ENCODE data around the gene CD34. TPM values are rescaled to one million over a fixed set of nuclear protein-coding genes. Genes with fewer than 3 reads are reported as not detected.

The CD34 gene
- total RNA-seq, 1 donor: 0.36 TPM

DNA sequence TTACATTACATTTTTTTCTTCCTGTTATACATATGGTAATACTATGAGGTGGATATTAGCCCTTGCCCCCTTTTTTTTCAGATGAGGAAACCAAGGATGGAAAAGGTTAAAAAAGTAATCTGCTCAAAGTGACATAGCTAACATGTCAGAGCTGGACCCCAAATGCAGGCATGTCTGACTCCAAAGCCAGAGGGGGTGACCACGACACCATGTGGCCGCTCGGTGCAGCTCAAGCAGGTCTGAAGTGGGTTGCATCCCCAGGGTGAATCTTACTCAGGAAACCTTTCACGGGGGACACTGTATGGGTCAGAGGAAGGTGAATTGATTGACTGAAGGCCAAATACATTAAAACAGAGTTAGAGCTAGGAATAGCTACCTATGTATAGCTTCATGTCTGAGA is 34.8 kb downstream of the CD34 start:
- H3K27me3 ChIP-seq (ENCODE audit: insufficient read depth, low read length): peaks cover 11% of the 10 kb centered on the region
- H3K4me2 ChIP-seq (ENCODE audit: insufficient read depth, low read length): no peak overlapping the region
- no peak overlapping the region for H2AFZ ChIP-seq (ENCODE audit: low read length)
- no peak overlapping the region for H3K27ac ChIP-seq (ENCODE audit: low read depth, low read length)
- no peak overlapping the region for H3K4me3 ChIP-seq (ENCODE audit: insufficient read depth, low read length)
- H3K79me2 ChIP-seq (ENCODE audit: insufficient read depth, low read length): no peaks in the 10 kb centered on the region
- H3K36me3 ChIP-seq (ENCODE audit: insufficient read depth, low read length): no peaks in the 10 kb centered on the region
- peak; percentile 68 for DNase-seq (ENCODE audit: insufficient read length, low spot score, missing footprints)
- TF ChIP-seq, protein P1, sequence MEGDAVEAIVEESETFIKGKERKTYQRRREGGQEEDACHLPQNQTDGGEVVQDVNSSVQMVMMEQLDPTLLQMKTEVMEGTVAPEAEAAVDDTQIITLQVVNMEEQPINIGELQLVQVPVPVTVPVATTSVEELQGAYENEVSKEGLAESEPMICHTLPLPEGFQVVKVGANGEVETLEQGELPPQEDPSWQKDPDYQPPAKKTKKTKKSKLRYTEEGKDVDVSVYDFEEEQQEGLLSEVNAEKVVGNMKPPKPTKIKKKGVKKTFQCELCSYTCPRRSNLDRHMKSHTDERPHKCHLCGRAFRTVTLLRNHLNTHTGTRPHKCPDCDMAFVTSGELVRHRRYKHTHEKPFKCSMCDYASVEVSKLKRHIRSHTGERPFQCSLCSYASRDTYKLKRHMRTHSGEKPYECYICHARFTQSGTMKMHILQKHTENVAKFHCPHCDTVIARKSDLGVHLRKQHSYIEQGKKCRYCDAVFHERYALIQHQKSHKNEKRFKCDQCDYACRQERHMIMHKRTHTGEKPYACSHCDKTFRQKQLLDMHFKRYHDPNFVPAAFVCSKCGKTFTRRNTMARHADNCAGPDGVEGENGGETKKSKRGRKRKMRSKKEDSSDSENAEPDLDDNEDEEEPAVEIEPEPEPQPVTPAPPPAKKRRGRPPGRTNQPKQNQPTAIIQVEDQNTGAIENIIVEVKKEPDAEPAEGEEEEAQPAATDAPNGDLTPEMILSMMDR (IDR thresholded peaks at IDR 0.05; ENCODE audit: extremely low read depth, low read depth, low read length): peak; percentile 25
- no peaks in the 10 kb centered on the region for H3K4me1 ChIP-seq (ENCODE audit: insufficient read depth, low read length)
- H3K9me3 ChIP-seq (ENCODE audit: low read depth, low read length): no peaks in the 10 kb centered on the region
- H4K20me1 ChIP-seq (ENCODE audit: insufficient read depth, low read length): no peaks in the 10 kb centered on the region

DNA sequence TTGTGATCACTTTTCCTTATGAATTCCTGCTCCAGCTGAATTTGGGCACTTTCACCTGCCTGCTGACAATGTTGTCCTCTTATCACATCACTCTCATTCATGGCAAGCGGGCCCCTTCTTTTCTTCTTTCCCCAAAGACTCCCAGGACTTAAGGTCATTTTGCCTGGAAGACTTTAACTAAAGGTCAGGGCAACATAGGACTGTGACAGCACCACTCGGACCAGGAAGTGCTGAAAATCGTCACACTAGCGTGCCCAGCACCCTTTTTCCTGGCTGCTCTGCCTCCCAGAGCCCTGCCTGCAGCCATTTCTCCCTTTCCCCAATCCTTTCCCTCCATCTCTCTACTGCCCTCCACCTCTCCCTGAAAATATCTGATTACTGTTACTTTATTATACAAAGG is 35.4 kb downstream of the CD34 start:
- no peaks in the 10 kb centered on the region for H3K79me2 ChIP-seq (ENCODE audit: insufficient read depth, low read length)
- no peaks in the 10 kb centered on the region for H3K9me3 ChIP-seq (ENCODE audit: low read depth, low read length)
- H3K4me2 ChIP-seq (ENCODE audit: insufficient read depth, low read length): no peak overlapping the region
- no peaks in the 10 kb centered on the region for H3K4me1 ChIP-seq (ENCODE audit: insufficient read depth, low read length)
- TF ChIP-seq, protein P1 (IDR thresholded peaks at IDR 0.05; ENCODE audit: extremely low read depth, low read depth, low read length): no peak
- H2AFZ ChIP-seq (ENCODE audit: low read length): no peak overlapping the region
- DNase-seq (ENCODE audit: insufficient read length, low spot score, missing footprints): no peak
- H3K4me3 ChIP-seq (ENCODE audit: insufficient read depth, low read length): no peak overlapping the region
- no peaks in the 10 kb centered on the region for H4K20me1 ChIP-seq (ENCODE audit: insufficient read depth, low read length)
- H3K27me3 ChIP-seq (ENCODE audit: insufficient read depth, low read length): peaks cover 11% of the 10 kb centered on the region
- H3K27ac ChIP-seq (ENCODE audit: low read depth, low read length): no peak overlapping the region
- no peaks in the 10 kb centered on the region for H3K36me3 ChIP-seq (ENCODE audit: insufficient read depth, low read length)

DNA sequence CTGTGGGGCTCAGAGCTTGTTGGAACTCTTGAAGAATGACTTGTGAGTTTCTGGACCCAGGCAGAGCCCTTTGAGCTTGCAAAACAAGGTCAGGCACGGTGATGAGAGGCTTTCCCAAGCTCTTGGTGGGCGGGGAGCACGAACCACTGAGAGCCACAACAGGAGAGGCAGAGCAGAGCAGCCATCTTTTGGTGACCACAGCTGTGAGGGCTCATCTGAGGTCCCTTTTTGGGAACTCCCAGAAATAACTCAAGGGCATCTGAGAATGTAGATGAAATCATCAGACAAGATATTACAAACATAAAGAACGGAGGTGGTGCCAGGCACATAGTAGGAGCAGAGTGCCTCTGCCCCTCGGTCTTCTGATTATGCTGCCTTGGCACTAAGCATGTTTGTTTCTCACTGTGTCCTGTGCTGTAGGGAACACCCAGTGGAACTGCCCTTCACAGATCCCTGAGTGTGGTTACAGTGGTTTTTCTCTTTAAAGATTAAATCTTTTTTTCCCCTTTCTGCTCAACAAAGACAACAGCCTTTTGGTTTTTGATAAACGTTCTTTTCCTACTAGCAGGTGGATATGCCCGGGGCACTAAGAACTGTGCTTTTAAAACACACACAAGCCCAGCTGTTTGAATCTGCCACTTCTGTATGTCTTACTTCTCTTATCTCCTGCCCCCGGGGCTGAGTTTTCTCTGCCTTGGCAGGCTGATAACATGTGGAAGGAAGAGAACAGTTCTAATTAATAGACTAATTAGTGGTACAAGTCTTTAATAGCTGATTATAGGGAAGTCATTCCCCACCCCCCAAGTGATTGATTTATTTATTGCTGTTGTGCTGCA is 37.7 kb downstream of the CD34 start:
- H4K20me1 ChIP-seq (ENCODE audit: insufficient read depth, low read length): no peaks in the 10 kb centered on the region
- H3K36me3 ChIP-seq (ENCODE audit: insufficient read depth, low read length): no peaks in the 10 kb centered on the region
- H3K9me3 ChIP-seq (ENCODE audit: low read depth, low read length): no peaks in the 10 kb centered on the region
- H2AFZ ChIP-seq (ENCODE audit: low read length): peak overlapping the region; percentile 60
- H3K27me3 ChIP-seq (ENCODE audit: insufficient read depth, low read length): no peaks in the 10 kb centered on the region
- no peak overlapping the region for H3K4me3 ChIP-seq (ENCODE audit: insufficient read depth, low read length)
- no peak overlapping the region for H3K27ac ChIP-seq (ENCODE audit: low read depth, low read length)
- TF ChIP-seq, protein P1 (IDR thresholded peaks at IDR 0.05; ENCODE audit: extremely low read depth, low read depth, low read length): no peak
- no peak overlapping the region for H3K4me2 ChIP-seq (ENCODE audit: insufficient read depth, low read length)
- peaks cover 6% of the 10 kb centered on the region for H3K4me1 ChIP-seq (ENCODE audit: insufficient read depth, low read length)
- no peak for DNase-seq (ENCODE audit: insufficient read length, low spot score, missing footprints)
- H3K79me2 ChIP-seq (ENCODE audit: insufficient read depth, low read length): peaks cover 8% of the 10 kb centered on the region

DNA sequence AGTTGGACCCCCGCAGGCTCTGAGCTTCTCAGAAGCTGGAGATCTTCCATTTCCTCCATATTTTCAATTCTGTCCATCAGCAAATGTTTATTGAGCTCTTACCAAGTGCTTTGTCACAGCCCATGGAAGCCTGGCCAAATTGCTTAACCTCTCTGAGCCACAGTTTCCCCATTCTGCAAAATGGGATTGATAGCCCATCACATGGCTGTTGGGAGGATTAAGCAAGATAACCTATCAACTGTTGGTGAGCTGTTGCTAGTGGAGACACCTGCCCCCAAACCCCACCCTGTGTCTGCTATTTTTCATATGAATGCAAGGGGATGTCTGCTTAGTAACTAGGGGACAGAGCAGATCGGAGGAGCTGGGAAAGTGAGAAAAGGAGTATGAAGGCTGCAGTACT is 38.3 kb downstream of the CD34 start:
- Histone ChIP-seq H3K4me2 (ENCODE audit: insufficient read depth, low read length) (no peak overlapping the region), H3K4me3 (ENCODE audit: insufficient read depth, low read length) (no peak overlapping the region)

More for the DNA sequence above, 38.3 kb downstream of the CD34 start:
- peak overlapping the region; percentile 60 for H2AFZ ChIP-seq (ENCODE audit: low read length)
- DNase-seq (ENCODE audit: insufficient read length, low spot score, missing footprints): peak; percentile 55
- H3K9me3 ChIP-seq (ENCODE audit: low read depth, low read length): no peaks in the 10 kb centered on the region
- H3K79me2 ChIP-seq (ENCODE audit: insufficient read depth, low read length): peaks cover 15% of the 10 kb centered on the region
- H3K36me3 ChIP-seq (ENCODE audit: insufficient read depth, low read length): no peaks in the 10 kb centered on the region
- TF ChIP-seq, protein P1 (IDR thresholded peaks at IDR 0.05; ENCODE audit: extremely low read depth, low read depth, low read length): no peak
- H4K20me1 ChIP-seq (ENCODE audit: insufficient read depth, low read length): no peaks in the 10 kb centered on the region
- no peak overlapping the region for H3K27ac ChIP-seq (ENCODE audit: low read depth, low read length)
- no peaks in the 10 kb centered on the region for H3K27me3 ChIP-seq (ENCODE audit: insufficient read depth, low read length)
- H3K4me1 ChIP-seq (ENCODE audit: insufficient read depth, low read length): peaks cover 12% of the 10 kb centered on the region
